KMS-11 (cell line): ENCODE results near the gene FN3K.

Experiments
- H2AFZ ChIP-seq: fragments of 200-600 bp; sonication (generic); 2 replicates; pipeline ENCODE4 v1.6.1; 2016; ENCODE audit warnings: antibody characterized with exemption, mixed run types, low read depth
- H3K27ac ChIP-seq: fragments of 200-600 bp; sonication (generic); 2 replicates; pipeline ENCODE4 v1.6.1; 2016; ENCODE audit warnings: mild to moderate bottlenecking, mixed run types
- H3K27me3 ChIP-seq: fragments of 200-600 bp; sonication (generic); 2 replicates; pipeline ENCODE4 v1.6.1; 2017; ENCODE audit warnings: mild to moderate bottlenecking, low read depth, mixed run types, moderate library complexity; ENCODE audit not compliant: insufficient read depth
- H3K36me3 ChIP-seq: fragments of 200-600 bp; sonication (generic); 2 replicates; pipeline ENCODE4 v1.6.1; 2017; ENCODE audit warnings: mild to moderate bottlenecking, mixed run types; ENCODE audit not compliant: insufficient read depth
- H3K4me1 ChIP-seq: fragments of 200-600 bp; sonication (generic); 2 replicates; pipeline ENCODE4 v1.6.1; 2016; ENCODE audit warnings: mild to moderate bottlenecking, low read depth, mixed run types; ENCODE audit not compliant: poor library complexity, severe bottlenecking
- H3K4me2 ChIP-seq: fragments of 200-600 bp; sonication (generic); 2 replicates; pipeline ENCODE4 v1.7.0; 2016; ENCODE audit warnings: mild to moderate bottlenecking, mixed run types
- H3K4me3 ChIP-seq: fragments of 200-600 bp; sonication (generic); IDR thresholded peaks from 2 replicates; pipeline ENCODE4 v1.6.1; 2017; ENCODE audit warnings: low read depth, low read length, mixed read lengths; ENCODE audit not compliant: insufficient read depth
- H3K79me2 ChIP-seq: fragments of 200-600 bp; sonication (generic); 2 replicates; pipeline ENCODE4 v1.6.1; 2016; ENCODE audit warnings: low read depth, mixed run types; ENCODE audit not compliant: insufficient read depth
- H3K9ac ChIP-seq: fragments of 200-600 bp; sonication (generic); 2 replicates; pipeline ENCODE4 v1.6.1; 2016; ENCODE audit warnings: mild to moderate bottlenecking, mixed run types
- H4K20me1 ChIP-seq: fragments of 200-600 bp; sonication (generic); 2 replicates; pipeline ENCODE4 v1.6.1; 2016; ENCODE audit warnings: mild to moderate bottlenecking, mixed run types; ENCODE audit not compliant: insufficient read depth
- TF ChIP-seq, protein P1 (sequence below): fragments of 200-600 bp; sonication (generic); conservative IDR thresholded peaks from 2 replicates; pipeline ENCODE4 v1.6.1; 2017; ENCODE audit warnings: low read depth, mild to moderate bottlenecking, antibody characterized with exemption, low read length, moderate library complexity, mixed read lengths

The FN3K gene

DNA sequence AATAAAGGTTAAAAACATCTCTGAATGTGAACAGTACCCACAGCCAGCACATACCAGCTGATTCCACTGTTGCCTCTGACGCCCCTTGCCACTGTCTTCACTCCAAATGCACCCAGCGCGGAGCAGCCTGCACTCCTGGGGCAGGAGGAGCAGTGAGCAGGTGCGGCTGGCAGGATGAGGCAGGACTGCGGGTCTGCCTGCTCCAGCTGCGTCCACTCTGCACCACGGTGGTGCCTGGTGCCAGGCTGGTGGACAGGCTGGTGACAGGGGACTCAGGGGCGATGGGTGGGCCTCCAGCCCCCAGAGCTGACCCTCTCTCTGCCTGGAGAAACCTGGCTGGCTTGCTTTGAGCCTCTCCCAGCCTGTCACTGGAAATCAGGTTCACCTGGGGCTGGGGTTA is 46.3 kb upstream of the FN3K start:
- H3K36me3 ChIP-seq = no peaks in the 10 kb centered on the region
- H3K4me2 ChIP-seq = no peak overlapping the region
- no peaks in the 10 kb centered on the region for H3K79me2 ChIP-seq
- no peak overlapping the region for H3K27ac ChIP-seq
- no peaks in the 10 kb centered on the region for H3K27me3 ChIP-seq
- TF ChIP-seq, protein P1, sequence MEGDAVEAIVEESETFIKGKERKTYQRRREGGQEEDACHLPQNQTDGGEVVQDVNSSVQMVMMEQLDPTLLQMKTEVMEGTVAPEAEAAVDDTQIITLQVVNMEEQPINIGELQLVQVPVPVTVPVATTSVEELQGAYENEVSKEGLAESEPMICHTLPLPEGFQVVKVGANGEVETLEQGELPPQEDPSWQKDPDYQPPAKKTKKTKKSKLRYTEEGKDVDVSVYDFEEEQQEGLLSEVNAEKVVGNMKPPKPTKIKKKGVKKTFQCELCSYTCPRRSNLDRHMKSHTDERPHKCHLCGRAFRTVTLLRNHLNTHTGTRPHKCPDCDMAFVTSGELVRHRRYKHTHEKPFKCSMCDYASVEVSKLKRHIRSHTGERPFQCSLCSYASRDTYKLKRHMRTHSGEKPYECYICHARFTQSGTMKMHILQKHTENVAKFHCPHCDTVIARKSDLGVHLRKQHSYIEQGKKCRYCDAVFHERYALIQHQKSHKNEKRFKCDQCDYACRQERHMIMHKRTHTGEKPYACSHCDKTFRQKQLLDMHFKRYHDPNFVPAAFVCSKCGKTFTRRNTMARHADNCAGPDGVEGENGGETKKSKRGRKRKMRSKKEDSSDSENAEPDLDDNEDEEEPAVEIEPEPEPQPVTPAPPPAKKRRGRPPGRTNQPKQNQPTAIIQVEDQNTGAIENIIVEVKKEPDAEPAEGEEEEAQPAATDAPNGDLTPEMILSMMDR = no peak
- H3K4me3 ChIP-seq = no peak overlapping the region
- no peaks in the 10 kb centered on the region for H4K20me1 ChIP-seq
- H3K4me1 ChIP-seq = no peaks in the 10 kb centered on the region
- H3K9ac ChIP-seq = no peak overlapping the region
- H2AFZ ChIP-seq = no peak overlapping the region

GRCh38 chr17:82690786-82691489 is 44.5 kb upstream of the FN3K start:
- no peak overlapping the region for H3K9ac ChIP-seq
- no peak overlapping the region for H2AFZ ChIP-seq
- H4K20me1 ChIP-seq = no peaks in the 10 kb centered on the region
- H3K27ac ChIP-seq = no peak overlapping the region
- H3K36me3 ChIP-seq = no peaks in the 10 kb centered on the region
- no peaks in the 10 kb centered on the region for H3K79me2 ChIP-seq
- no peak overlapping the region for H3K4me3 ChIP-seq
- TF ChIP-seq, protein P1 = no peak
- H3K27me3 ChIP-seq = no peaks in the 10 kb centered on the region
- no peaks in the 10 kb centered on the region for H3K4me1 ChIP-seq
- H3K4me2 ChIP-seq = no peak overlapping the region

DNA sequence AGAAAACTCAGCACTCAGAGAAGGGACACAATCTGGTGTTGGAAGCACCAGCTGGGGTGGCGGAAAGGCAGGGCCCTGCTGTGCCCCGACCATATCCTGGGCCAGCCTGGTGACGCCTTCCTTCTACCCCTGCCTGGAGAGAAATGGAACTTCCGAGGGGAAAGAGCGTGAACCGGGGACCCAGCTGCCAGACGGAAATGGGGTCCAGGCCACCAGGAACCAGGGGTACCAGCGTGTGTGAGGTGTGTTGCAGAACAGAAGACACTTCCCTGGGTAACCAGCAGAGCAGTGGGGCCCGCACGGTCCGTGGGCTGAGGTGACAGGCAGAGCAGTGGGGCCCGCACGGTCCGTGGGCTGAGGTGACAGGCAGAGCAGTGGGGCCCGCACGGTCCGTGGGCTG is 43.7 kb upstream of the FN3K start:
- Histone ChIP-seq H3K9ac (no peak overlapping the region), H2AFZ (no peak overlapping the region), H3K4me2 (no peak overlapping the region), H3K79me2 (no peaks in the 10 kb centered on the region), H3K4me3 (no peak overlapping the region), H3K4me1 (no peaks in the 10 kb centered on the region), H4K20me1 (no peaks in the 10 kb centered on the region), H3K27ac (no peak overlapping the region), H3K27me3 (no peaks in the 10 kb centered on the region), H3K36me3 (no peaks in the 10 kb centered on the region)
- TF ChIP-seq, protein P1 = no peak

GRCh38 chr17:82692268-82692667 is 43.1 kb upstream of the FN3K start:
- no peaks in the 10 kb centered on the region for H3K36me3 ChIP-seq
- H3K27ac ChIP-seq = no peak overlapping the region
- H3K27me3 ChIP-seq = no peaks in the 10 kb centered on the region
- no peaks in the 10 kb centered on the region for H3K79me2 ChIP-seq
- no peak overlapping the region for H3K4me3 ChIP-seq
- TF ChIP-seq, protein P1 = no peak
- H2AFZ ChIP-seq = no peak overlapping the region
- no peaks in the 10 kb centered on the region for H3K4me1 ChIP-seq
- H3K4me2 ChIP-seq = no peak overlapping the region
- no peaks in the 10 kb centered on the region for H4K20me1 ChIP-seq
- no peak overlapping the region for H3K9ac ChIP-seq
